Measurements from ENCODE around the gene FAM234A.

The FAM234A gene

DNA sequence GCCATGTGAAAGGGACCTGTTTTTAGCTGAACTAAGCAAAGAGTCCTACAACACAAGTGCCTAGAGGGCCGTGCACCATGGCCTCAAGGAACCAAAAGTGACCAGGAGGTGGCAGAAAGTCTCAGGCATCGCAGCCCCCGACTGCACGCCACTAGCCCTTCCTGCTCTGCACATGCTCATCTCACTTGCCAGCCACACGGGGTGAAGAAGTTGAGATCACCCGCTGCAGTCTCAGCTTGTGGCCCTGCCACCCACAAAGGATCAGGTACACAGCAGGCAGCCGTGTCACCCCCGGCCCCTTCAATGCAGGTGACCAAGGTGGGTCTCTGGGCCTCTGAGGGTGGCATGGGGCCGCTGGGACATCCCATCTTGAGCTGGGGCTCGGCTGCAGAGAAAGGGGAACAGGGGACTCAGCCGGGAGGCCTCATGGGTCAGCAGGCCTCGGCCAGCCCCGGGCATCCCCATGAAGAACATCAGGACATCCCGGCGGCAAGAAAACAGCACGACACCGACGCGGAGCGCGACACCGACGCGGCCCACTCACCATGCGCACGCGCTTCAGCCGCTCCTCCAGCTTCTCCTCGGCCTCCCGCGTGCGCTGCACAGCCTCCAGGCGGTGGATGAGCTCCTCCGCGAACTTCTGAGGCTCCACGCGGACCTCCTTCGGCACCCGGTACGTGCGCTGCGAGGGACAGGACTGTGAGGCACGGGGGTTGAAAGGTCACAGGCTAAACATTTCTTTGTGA is 69.3 kb downstream of the FAM234A start:
- peak in 1 of 2 donors; percentile 30 for ATAC-seq

DNA sequence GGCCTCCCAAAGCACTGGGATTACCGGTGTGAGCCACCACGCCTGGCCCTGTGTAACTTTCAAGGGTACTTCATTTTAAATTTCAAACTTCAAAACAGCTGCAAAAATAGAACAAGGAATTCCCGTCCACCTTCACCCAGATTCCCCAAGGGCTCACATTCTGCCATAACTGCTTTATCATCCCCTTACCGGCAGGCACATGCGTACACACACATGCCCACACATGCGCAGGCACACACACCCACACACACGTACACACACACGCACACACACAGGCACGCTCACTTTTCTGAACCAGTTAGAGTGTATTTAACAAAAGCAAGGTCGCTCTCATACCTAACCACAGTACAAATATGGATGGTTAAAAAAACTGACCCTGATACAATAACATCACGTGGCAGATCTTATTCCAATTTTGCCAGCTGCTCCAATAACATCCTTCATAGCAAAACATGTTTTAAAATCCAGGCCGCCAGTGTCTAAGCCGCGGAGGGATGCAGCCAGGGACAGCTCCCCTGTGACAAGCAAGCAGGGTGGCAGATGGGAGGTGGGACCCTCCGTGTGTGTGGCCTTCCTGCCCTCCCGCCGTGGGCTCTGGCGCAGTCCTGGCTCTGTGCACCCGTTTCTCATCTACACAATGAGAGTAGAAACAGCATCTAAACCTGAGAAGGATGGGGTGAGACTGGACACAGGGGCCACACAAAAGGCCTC is 71.5 kb downstream of the FAM234A start:
- no peak for ATAC-seq

DNA sequence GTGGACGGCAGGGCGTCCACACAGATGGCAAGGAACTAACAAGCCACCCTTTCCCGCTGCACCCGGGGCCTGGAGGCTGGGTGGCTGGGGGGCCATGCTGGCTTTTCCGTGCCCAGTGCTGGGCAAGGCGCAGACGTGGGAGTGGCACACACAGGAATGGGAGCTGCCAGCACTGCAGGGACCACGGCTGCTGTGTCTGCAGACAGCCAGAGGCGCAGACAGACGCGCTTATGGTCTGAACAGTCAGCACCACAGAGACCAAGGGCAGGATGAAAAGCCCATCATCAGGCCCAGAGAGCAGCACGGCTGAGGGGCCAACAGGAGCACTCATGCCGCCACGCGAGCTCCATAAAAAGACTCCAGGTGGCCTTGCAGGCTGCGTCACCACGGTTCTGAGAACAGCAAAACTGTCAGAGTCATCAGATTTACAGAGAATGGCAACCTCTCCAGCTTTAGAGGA is 72.3 kb downstream of the FAM234A start:
- ATAC-seq: no peak

DNA sequence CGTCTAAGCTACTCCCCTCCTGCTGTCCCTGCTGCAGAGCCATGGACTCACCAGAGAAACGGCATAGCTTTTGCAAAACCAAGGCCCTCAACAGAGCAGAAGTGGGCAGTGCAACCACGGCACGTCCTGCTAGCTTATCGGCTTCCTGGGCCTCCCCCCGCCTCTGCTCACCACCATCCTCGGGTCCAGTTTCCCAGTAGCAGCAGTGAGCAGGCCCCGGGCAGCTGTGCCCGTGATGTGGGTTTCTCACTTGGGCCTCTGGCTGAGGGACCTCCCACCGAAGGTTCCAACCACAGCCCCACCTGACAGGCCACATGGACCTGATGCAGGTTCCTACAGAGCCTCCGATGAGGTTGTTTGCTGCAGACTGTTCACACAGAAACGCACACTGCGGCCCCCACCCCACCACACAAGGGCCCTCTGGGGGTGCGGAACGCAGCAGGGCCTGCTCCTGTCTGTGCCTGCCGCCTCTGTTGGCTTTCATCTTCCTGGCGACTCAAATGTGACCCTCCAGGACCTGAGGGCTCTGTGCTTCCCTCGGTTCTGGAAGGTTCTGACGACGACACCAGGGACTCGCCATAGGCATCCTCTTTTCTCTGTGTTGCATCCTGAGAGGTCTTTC is 73.2 kb downstream of the FAM234A start:
- no peak for ATAC-seq

DNA sequence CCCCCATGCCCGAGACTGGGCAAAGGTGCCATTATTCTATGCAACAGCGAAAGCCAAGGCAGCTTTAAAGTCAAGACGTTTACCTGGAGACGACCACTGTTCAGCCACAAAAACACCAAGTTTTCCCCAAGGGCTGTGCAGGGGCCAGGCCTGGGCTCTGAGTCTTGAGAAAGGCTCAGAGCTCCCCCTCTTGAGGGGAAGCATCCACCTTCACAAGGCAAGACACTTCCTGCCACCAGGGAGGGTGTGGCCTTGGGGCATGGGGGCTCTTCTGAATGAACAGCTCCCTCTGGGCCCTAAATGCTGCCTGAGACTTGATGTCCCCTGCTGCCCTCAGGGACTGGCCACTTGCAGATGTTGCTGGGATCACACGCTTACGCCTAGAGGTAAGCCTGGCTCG is 74.9 kb downstream of the FAM234A start:
- no peak for ATAC-seq

DNA sequence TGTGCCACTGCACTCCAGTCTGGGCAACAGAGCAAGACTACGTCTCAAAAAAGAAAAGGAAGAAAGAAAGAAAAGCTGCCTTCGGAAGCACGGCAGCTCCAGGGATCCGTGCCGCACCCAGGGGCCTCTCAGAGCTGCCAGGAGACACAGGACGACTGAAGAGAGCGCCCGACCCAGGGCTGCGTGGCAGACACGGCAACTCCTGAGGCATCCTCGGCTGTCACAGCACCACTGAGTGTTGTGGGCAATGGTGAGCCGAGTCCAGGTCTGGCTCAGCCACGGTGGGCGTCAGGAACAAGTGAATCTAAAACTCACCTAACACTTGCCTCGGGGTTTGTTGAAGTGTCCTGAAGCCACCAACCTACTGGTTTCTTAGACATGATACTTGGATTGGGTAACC is 77.1 kb downstream of the FAM234A start:
- ATAC-seq: no peak

DNA sequence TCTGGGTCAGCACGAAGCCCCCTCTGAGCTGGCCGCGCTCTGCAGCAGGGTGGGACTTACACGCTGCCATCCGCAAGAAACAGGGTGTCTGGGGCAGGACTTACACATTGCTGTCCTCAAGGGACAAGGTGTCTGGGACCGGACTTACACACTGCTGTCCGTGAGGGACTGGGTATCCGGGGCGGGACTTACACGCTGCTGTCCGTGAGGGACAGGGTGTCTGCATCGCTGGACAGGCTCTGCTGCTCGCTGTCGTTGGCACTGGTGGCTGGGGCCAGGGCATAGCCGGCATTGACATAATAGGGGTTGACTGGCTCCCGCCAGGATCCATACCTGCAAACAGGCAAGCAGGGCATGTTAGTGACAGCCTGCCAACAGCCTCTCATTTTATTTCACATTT is 79.7 kb downstream of the FAM234A start:
- no peak for ATAC-seq

DNA sequence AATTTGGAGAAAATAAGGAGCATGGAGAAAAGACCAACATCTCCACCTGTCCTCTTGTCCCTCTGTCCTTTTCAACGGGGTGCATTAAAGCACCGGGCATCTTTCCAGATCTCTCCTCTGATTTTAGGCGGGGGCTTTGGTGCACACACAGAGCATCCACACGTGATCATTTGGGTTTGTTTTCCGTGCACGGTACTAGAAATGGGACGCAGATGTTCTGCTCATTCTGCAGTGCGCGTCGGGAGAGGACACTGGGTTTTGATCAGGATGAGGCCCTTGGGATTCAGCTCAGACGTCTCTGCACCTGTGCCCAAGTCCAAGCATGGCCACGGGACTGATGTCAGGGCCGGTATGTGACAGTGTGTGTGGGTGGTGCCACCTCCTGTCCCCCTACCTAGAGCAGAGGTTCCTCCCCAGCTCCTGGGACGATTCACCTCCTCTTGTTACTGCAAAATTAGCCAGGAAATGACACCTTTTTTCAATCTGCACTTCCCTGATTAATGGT is 80.2 kb downstream of the FAM234A start:
- no peak for ATAC-seq
